ENCODE data around the gene YBX1. TPM values are rescaled to one million over a fixed set of nuclear protein-coding genes. Genes with fewer than 3 reads are reported as not detected.

Gene YBX1
- total and polyA plus RNA-seq, 2 of the 13 experiments (the other 11 are each of a cell fraction or from before 2014, with no cell fraction given), result 339 to 628 TPM

DNA sequence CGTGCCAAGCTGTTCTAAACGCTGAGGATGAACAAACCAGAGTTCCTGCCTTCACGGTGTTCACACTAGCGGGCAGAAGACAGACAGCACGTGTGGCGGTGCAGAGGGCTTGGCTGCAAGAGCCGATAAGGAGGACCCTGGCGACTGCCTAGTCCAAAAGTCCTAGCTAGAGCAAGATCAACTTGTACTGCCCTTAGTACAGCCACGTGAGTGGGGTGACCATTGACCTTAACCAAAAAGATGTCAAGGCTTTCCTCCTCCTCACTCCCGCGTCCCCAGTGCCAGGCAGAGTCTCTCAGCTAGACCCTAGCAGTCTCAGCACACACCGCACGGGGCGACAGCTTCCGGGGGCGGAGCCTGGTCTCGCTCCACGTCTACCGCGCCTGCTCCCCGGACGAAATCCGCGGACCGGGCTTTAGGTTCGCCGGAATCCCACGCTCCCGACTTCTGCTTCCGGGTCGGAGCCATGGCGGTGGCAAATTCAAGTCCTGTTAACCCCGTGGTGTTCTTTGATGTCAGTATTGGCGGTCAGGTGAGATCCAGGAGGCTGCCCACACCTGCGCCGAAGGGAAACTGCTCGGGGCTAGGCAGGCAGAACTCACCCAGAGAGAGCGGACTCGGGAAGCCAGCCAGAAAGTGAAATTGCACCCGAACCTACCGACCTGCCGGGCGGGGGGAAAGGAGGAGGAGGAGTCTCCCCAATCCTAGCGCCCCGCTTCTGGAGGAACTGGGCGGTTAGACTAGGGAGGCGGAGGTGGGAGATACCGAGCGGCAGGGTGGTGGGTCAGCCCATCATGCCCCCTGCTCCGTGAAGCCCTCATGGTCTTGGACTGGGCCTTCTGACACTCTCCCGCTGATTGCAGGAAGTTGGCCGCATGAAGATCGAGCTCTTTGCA lies 24.0 kb upstream of the YBX1 start, which contains the start of gene PPIH (continued):
- TF ChIP-seq ZNF24 (IDR thresholded peaks at IDR 0.05) (peak; percentile 8; the same call in 1 of the 2 replicates), CBX2 (IDR thresholded peaks at IDR 0.05; ENCODE audit: low read depth, low read length) (no peak), CBX2 (CRISPR knock-in tag; IDR thresholded peaks at IDR 0.05; ENCODE audit: low read depth) (no peak), NCOA1 (CRISPR knock-in tag; IDR thresholded peaks at IDR 0.05) (peak; percentile 82; the same call in 1 of the 2 replicates), NONO (IDR thresholded peaks at IDR 0.05) (no peak), NONO (CRISPR knock-in tag; conservative IDR thresholded peaks at IDR 0.05) (peak; percentile 89), ZNF670 (CRISPR knock-in tag; IDR thresholded peaks at IDR 0.05; ENCODE audit: borderline replicate concordance) (no peak), SP140L (CRISPR knock-in tag; IDR thresholded peaks at IDR 0.05; ENCODE audit: borderline replicate concordance) (no peak), ZNF572 (CRISPR knock-in tag; IDR thresholded peaks at IDR 0.05) (peak; percentile 84; the same call in 1 of the 2 replicates), EEA1 (CRISPR knock-in tag; IDR thresholded peaks at IDR 0.05; ENCODE audit: borderline replicate concordance) (no peak), TCF7L2 (IDR thresholded peaks at IDR 0.05; ENCODE audit: low read depth, low read length) (no peak), CENPT (CRISPR knock-in tag; IDR thresholded peaks at IDR 0.05; ENCODE audit: low read depth) (0 out of 2 replicates have a peak, but pooled peaks have one; percentile 37), KDM6A (CRISPR knock-in tag; IDR thresholded peaks at IDR 0.05; ENCODE audit: low read depth) (no peak), PHF8 (CRISPR knock-in tag; IDR thresholded peaks at IDR 0.05) (peak; percentile 85)
- TF ChIP-seq, protein P1, sequence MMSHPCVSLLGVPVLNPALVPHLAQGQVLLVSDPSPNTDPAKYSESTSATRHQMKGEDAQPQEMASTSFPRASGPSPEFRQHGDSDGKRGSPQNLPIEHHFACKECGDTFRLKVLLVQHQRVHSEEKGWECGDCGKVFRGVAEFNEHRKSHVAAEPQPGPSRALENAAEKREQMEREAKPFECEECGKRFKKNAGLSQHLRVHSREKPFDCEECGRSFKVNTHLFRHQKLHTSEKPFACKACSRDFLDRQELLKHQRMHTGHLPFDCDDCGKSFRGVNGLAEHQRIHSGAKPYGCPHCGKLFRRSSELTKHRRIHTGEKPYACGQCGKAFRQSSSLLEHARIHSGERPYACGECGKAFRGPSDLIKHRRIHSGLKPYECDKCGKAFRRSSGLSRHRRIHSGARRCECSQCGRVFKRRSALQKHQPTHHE (CRISPR knock-in tag; IDR thresholded peaks at IDR 0.05; ENCODE audit: borderline replicate concordance), result peak; percentile 56; the same call in 1 of the 2 replicates
- TF ChIP-seq, protein P2, sequence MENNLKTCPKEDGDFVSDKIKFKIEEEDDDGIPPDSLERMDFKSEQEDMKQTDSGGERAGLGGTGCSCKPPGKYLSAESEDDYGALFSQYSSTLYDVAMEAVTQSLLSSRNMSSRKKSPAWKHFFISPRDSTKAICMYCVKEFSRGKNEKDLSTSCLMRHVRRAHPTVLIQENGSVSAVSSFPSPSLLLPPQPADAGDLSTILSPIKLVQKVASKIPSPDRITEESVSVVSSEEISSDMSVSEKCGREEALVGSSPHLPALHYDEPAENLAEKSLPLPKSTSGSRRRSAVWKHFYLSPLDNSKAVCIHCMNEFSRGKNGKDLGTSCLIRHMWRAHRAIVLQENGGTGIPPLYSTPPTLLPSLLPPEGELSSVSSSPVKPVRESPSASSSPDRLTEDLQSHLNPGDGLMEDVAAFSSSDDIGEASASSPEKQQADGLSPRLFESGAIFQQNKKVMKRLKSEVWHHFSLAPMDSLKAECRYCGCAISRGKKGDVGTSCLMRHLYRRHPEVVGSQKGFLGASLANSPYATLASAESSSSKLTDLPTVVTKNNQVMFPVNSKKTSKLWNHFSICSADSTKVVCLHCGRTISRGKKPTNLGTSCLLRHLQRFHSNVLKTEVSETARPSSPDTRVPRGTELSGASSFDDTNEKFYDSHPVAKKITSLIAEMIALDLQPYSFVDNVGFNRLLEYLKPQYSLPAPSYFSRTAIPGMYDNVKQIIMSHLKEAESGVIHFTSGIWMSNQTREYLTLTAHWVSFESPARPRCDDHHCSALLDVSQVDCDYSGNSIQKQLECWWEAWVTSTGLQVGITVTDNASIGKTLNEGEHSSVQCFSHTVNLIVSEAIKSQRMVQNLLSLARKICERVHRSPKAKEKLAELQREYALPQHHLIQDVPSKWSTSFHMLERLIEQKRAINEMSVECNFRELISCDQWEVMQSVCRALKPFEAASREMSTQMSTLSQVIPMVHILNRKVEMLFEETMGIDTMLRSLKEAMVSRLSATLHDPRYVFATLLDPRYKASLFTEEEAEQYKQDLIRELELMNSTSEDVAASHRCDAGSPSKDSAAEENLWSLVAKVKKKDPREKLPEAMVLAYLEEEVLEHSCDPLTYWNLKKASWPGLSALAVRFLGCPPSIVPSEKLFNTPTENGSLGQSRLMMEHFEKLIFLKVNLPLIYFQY (CRISPR knock-in tag; IDR thresholded peaks at IDR 0.05; ENCODE audit: borderline replicate concordance), result peak; percentile 45; the same call in 1 of the 2 replicates
- TF ChIP-seq, protein P3, sequence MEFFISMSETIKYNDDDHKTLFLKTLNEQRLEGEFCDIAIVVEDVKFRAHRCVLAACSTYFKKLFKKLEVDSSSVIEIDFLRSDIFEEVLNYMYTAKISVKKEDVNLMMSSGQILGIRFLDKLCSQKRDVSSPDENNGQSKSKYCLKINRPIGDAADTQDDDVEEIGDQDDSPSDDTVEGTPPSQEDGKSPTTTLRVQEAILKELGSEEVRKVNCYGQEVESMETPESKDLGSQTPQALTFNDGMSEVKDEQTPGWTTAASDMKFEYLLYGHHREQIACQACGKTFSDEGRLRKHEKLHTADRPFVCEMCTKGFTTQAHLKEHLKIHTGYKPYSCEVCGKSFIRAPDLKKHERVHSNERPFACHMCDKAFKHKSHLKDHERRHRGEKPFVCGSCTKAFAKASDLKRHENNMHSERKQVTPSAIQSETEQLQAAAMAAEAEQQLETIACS (CRISPR knock-in tag; IDR thresholded peaks at IDR 0.05), result no peak
- TF ChIP-seq, protein P4, sequence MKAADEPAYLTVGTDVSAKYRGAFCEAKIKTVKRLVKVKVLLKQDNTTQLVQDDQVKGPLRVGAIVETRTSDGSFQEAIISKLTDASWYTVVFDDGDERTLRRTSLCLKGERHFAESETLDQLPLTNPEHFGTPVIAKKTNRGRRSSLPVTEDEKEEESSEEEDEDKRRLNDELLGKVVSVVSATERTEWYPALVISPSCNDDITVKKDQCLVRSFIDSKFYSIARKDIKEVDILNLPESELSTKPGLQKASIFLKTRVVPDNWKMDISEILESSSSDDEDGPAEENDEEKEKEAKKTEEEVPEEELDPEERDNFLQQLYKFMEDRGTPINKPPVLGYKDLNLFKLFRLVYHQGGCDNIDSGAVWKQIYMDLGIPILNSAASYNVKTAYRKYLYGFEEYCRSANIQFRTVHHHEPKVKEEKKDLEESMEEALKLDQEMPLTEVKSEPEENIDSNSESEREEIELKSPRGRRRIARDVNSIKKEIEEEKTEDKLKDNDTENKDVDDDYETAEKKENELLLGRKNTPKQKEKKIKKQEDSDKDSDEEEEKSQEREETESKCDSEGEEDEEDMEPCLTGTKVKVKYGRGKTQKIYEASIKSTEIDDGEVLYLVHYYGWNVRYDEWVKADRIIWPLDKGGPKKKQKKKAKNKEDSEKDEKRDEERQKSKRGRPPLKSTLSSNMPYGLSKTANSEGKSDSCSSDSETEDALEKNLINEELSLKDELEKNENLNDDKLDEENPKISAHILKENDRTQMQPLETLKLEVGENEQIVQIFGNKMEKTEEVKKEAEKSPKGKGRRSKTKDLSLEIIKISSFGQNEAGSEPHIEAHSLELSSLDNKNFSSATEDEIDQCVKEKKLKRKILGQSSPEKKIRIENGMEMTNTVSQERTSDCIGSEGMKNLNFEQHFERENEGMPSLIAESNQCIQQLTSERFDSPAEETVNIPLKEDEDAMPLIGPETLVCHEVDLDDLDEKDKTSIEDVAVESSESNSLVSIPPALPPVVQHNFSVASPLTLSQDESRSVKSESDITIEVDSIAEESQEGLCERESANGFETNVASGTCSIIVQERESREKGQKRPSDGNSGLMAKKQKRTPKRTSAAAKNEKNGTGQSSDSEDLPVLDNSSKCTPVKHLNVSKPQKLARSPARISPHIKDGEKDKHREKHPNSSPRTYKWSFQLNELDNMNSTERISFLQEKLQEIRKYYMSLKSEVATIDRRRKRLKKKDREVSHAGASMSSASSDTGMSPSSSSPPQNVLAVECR (CRISPR knock-in tag; IDR thresholded peaks at IDR 0.05; ENCODE audit: borderline replicate concordance), result peak; percentile 99

Data from HepG2 (cell line).